ENCODE results near the gene STXBP6.

Gene STXBP6

DNA sequence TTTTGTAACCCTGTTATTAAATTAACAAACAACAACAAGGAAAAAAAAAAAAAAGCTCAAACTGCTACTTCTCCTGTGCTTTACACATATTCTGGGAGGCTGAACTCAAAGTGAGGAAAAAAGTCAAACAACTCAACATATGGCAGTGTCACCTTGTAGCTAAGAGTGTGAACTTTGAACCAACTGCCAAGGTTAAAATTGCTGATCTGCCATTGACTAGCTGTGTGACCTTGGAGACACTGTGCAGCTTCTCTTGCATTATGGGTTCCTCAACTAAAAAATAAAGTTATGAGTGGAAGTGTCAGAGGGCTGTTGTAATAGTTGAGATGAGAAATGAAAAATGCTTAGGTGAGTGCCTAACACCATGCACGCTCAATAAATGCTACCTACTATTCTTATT lies 34.2 kb downstream of the STXBP6 start:
- no peaks in the 10 kb centered on the region for H3K36me3 ChIP-seq (ENCODE audit: control insufficient read depth in 4 of 4, insufficient read depth in 4 of 4, low read length in 3 of 4)
- no peaks in the 10 kb centered on the region for H3K9me3 ChIP-seq (ENCODE audit: control extremely low read depth in 1 of 5, control insufficient read depth in 4 of 5, insufficient read depth in 2 of 5, low read depth in 1 of 5, low read length in 4 of 5)
- H3K27me3 ChIP-seq (replicated peaks in 2 of 5; ENCODE audit: control insufficient read depth in 4 of 5, insufficient read depth in 5 of 5, low read length in 4 of 5): no peaks in the 10 kb centered on the region
- 100% methylated on average over 1 of the region's 1 CpG for WGBS (ENCODE audit: insufficient coverage)
- CTCF ChIA-PET: no interaction called here
- POLR2A ChIA-PET: no interaction called here
- H3K4me1 ChIP-seq (ENCODE audit: control extremely low read depth in 1 of 4, control insufficient read depth in 4 of 4, insufficient read depth in 4 of 4, low read length in 3 of 4): no peaks in the 10 kb centered on the region
- DNase-seq: no peak
- no peak overlapping the region for H3K27ac ChIP-seq (ENCODE audit: insufficient read depth in 1 of 2, low read depth in 1 of 2, low read length in 2 of 2, poor library complexity in 1 of 2, severe bottlenecking in 2 of 2)
- H3K4me3 ChIP-seq (ENCODE audit: control insufficient read depth in 1 of 7, extremely low read depth in 1 of 7, insufficient read depth in 4 of 7, low read depth in 2 of 7, low read length in 6 of 7): no peak overlapping the region

DNA sequence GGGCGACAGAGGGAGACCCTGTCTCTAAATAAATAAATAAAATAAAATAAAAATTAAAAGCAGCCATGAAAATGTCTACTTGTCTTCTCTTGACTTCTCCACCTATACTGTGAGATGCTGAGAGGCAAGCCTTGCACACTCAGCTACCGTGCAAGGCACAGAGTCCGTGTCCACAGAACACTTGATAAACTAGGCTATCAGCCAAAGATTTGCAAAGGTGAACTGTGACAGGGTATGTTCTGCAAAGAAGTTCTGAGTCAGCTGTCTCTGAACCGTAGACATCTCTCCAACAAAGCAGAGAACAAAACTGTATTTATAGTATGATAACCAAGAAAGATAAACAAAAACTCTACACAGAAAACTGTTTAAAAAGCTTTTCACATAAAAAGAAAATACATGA lies 35.5 kb downstream of the STXBP6 start:
- H3K36me3 ChIP-seq (ENCODE audit: control insufficient read depth in 4 of 4, insufficient read depth in 4 of 4, low read length in 3 of 4): no peaks in the 10 kb centered on the region
- WGBS (ENCODE audit: insufficient coverage): no CpG with 5 or more reads among the region's 4 CpGs
- ChIA-PET POLR2A (no interaction called here), CTCF (no interaction called here)
- no peaks in the 10 kb centered on the region for H3K4me1 ChIP-seq (ENCODE audit: control extremely low read depth in 1 of 4, control insufficient read depth in 4 of 4, insufficient read depth in 4 of 4, low read length in 3 of 4)
- no peaks in the 10 kb centered on the region for H3K27me3 ChIP-seq (replicated peaks in 2 of 5; ENCODE audit: control insufficient read depth in 4 of 5, insufficient read depth in 5 of 5, low read length in 4 of 5)
- no peak overlapping the region for H3K27ac ChIP-seq (ENCODE audit: insufficient read depth in 1 of 2, low read depth in 1 of 2, low read length in 2 of 2, poor library complexity in 1 of 2, severe bottlenecking in 2 of 2)
- DNase-seq: no peak
- H3K9me3 ChIP-seq (ENCODE audit: control extremely low read depth in 1 of 5, control insufficient read depth in 4 of 5, insufficient read depth in 2 of 5, low read depth in 1 of 5, low read length in 4 of 5): no peaks in the 10 kb centered on the region
- H3K4me3 ChIP-seq (ENCODE audit: control insufficient read depth in 1 of 7, extremely low read depth in 1 of 7, insufficient read depth in 4 of 7, low read depth in 2 of 7, low read length in 6 of 7): no peak overlapping the region

GRCh38 chr14:25011095-25011494 lies 38.9 kb downstream of the STXBP6 start:
- POLR2A ChIA-PET: no interaction called here
- DNase-seq: no peak
- Histone ChIP-seq H3K4me3 (ENCODE audit: control insufficient read depth in 1 of 7, extremely low read depth in 1 of 7, insufficient read depth in 4 of 7, low read depth in 2 of 7, low read length in 6 of 7) (no peak overlapping the region), H3K36me3 (ENCODE audit: control insufficient read depth in 4 of 4, insufficient read depth in 4 of 4, low read length in 3 of 4) (no peaks in the 10 kb centered on the region), H3K27ac (ENCODE audit: insufficient read depth in 1 of 2, low read depth in 1 of 2, low read length in 2 of 2, poor library complexity in 1 of 2, severe bottlenecking in 2 of 2) (no peak overlapping the region), H3K4me1 (ENCODE audit: control extremely low read depth in 1 of 4, control insufficient read depth in 4 of 4, insufficient read depth in 4 of 4, low read length in 3 of 4) (no peaks in the 10 kb centered on the region), H3K9me3 (ENCODE audit: control extremely low read depth in 1 of 5, control insufficient read depth in 4 of 5, insufficient read depth in 2 of 5, low read depth in 1 of 5, low read length in 4 of 5) (no peaks in the 10 kb centered on the region), H3K27me3 (replicated peaks in 2 of 5; ENCODE audit: control insufficient read depth in 4 of 5, insufficient read depth in 5 of 5, low read length in 4 of 5) (no peaks in the 10 kb centered on the region)
- 100% methylated on average over 1 of the region's 1 CpG for WGBS (ENCODE audit: insufficient coverage)
- CTCF ChIA-PET: no interaction called here

DNA sequence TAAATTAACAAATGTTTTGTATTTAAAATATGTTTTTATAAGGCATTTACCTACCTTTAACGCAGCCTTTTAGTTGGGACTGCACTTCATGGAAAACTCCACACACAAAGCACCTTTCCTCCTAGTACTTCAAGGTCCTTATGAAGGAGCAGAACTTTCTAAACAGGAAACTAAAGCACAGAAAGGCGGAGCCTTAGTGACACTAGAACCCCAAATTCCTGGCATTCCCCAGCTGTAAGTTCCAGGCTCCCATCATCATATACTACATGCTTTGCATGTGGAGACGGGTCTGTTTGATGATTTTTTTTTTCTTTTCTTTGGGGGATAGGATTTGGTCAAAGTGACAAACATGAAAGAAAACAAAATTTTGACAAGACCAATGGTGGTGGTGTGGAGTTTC lies 39.5 kb downstream of the STXBP6 start:
- CTCF ChIA-PET: interaction anchor here (0.9 kb wide), 1 partner anchor 204 kb away, joined by 3 read pairs; no protein-coding TSS in a partner anchor
- 89% methylated on average over 1 of the region's 3 CpGs for WGBS (ENCODE audit: insufficient coverage)

DNA sequence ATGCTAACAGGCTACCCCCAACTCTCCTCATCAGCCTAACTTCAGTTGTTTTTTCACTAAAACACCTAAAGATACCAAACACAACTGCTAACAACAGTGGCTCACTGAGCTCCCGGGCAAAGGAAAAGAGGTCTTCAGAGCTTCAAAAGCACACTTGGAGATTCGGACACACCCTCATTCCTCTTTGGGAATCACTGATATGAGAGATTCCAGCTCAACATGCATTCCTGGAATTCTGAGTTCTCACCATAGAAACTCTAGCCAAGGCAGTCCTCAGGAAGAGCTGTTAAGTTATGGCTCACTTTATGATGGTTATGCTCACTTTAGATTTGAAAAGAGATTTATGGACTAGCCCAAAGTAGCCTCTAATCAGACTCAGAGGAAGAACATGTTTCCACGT lies 40.1 kb downstream of the STXBP6 start:
- CTCF ChIA-PET: interaction anchor here (0.9 kb wide), 1 partner anchor 204 kb away, joined by 3 read pairs; no protein-coding TSS in a partner anchor
- Histone ChIP-seq H3K36me3 (ENCODE audit: control insufficient read depth in 4 of 4, insufficient read depth in 4 of 4, low read length in 3 of 4) (no peaks in the 10 kb centered on the region), H3K27me3 (replicated peaks in 2 of 5; ENCODE audit: control insufficient read depth in 4 of 5, insufficient read depth in 5 of 5, low read length in 4 of 5) (no peaks in the 10 kb centered on the region), H3K4me1 (ENCODE audit: control extremely low read depth in 1 of 4, control insufficient read depth in 4 of 4, insufficient read depth in 4 of 4, low read length in 3 of 4) (no peaks in the 10 kb centered on the region), H3K27ac (ENCODE audit: insufficient read depth in 1 of 2, low read depth in 1 of 2, low read length in 2 of 2, poor library complexity in 1 of 2, severe bottlenecking in 2 of 2) (no peak overlapping the region), H3K9me3 (ENCODE audit: control extremely low read depth in 1 of 5, control insufficient read depth in 4 of 5, insufficient read depth in 2 of 5, low read depth in 1 of 5, low read length in 4 of 5) (no peaks in the 10 kb centered on the region), H3K4me3 (ENCODE audit: control insufficient read depth in 1 of 7, extremely low read depth in 1 of 7, insufficient read depth in 4 of 7, low read depth in 2 of 7, low read length in 6 of 7) (no peak overlapping the region)
- no peak for DNase-seq
- POLR2A ChIA-PET: no interaction called here
- 78% methylated on average over 3 of the region's 3 CpGs for WGBS (ENCODE audit: insufficient coverage)

More for the DNA sequence above, 39.5 kb downstream of the STXBP6 start:
- no peaks in the 10 kb centered on the region for H3K36me3 ChIP-seq (ENCODE audit: control insufficient read depth in 4 of 4, insufficient read depth in 4 of 4, low read length in 3 of 4)
- no peaks in the 10 kb centered on the region for H3K9me3 ChIP-seq (ENCODE audit: control extremely low read depth in 1 of 5, control insufficient read depth in 4 of 5, insufficient read depth in 2 of 5, low read depth in 1 of 5, low read length in 4 of 5)
- no peaks in the 10 kb centered on the region for H3K4me1 ChIP-seq (ENCODE audit: control extremely low read depth in 1 of 4, control insufficient read depth in 4 of 4, insufficient read depth in 4 of 4, low read length in 3 of 4)
- no peak for DNase-seq
- H3K27me3 ChIP-seq (replicated peaks in 2 of 5; ENCODE audit: control insufficient read depth in 4 of 5, insufficient read depth in 5 of 5, low read length in 4 of 5): no peaks in the 10 kb centered on the region
- no peak overlapping the region for H3K4me3 ChIP-seq (ENCODE audit: control insufficient read depth in 1 of 7, extremely low read depth in 1 of 7, insufficient read depth in 4 of 7, low read depth in 2 of 7, low read length in 6 of 7)
- H3K27ac ChIP-seq (ENCODE audit: insufficient read depth in 1 of 2, low read depth in 1 of 2, low read length in 2 of 2, poor library complexity in 1 of 2, severe bottlenecking in 2 of 2): no peak overlapping the region
- POLR2A ChIA-PET: no interaction called here

GRCh38 chr14:25007832-25008231 lies 42.1 kb downstream of the STXBP6 start:
- 91% methylated on average over 1 of the region's 1 CpG for WGBS (ENCODE audit: insufficient coverage)
- POLR2A ChIA-PET: no interaction called here
- CTCF ChIA-PET: interaction anchor here (1.1 kb wide), 1 partner anchor 14 kb away, joined by 3 read pairs; no protein-coding TSS in a partner anchor

DNA sequence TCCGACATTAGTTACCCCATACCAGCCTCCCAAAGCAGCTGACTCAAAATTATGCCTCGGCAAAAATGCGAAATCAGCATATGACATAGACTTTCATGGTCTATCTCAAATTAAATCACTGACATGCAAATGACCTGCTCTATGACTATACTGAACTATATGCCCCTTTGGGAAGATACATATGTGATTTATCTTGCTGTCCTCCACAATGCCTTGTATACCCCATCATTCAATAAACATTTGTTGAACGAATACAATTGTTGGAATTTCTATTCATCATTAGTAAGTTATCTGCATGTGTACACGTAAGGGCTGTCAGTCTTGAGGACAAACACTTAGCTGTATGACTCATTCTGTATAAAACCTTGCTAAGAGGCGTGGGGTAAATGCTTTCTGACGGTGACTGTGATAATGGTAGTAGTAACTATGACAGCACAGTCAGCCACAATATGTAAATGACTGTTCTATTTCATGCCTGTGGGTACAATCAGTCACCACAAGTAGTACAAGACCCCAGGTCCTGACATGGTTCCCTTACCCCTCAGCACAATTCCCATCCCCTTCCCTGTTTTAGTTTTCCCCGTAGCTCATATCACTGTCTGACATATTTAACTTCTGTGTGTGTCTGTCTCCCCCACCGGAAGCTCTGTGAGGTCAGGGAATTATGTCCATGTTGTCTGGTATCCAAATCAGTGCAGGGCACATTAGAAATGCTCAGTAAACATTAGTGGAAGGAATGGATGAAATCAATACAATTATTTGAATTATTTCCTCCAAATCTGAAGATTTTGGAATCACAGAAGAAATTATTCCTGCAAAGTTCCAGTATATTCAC lies 42.8 kb downstream of the STXBP6 start:
- Histone ChIP-seq H3K4me1 (ENCODE audit: control extremely low read depth in 1 of 4, control insufficient read depth in 4 of 4, insufficient read depth in 4 of 4, low read length in 3 of 4) (no peaks in the 10 kb centered on the region), H3K9me3 (ENCODE audit: control extremely low read depth in 1 of 5, control insufficient read depth in 4 of 5, insufficient read depth in 2 of 5, low read depth in 1 of 5, low read length in 4 of 5) (no peaks in the 10 kb centered on the region), H3K27ac (ENCODE audit: insufficient read depth in 1 of 2, low read depth in 1 of 2, low read length in 2 of 2, poor library complexity in 1 of 2, severe bottlenecking in 2 of 2) (no peak overlapping the region), H3K36me3 (ENCODE audit: control insufficient read depth in 4 of 4, insufficient read depth in 4 of 4, low read length in 3 of 4) (no peaks in the 10 kb centered on the region), H3K27me3 (replicated peaks in 2 of 5; ENCODE audit: control insufficient read depth in 4 of 5, insufficient read depth in 5 of 5, low read length in 4 of 5) (no peaks in the 10 kb centered on the region), H3K4me3 (ENCODE audit: control insufficient read depth in 1 of 7, extremely low read depth in 1 of 7, insufficient read depth in 4 of 7, low read depth in 2 of 7, low read length in 6 of 7) (no peak overlapping the region)
- ChIA-PET CTCF (interaction anchor here (1.1 kb wide), 1 partner anchor 14 kb away, joined by 3 read pairs; no protein-coding TSS in a partner anchor), POLR2A (no interaction called here)
- no peak for DNase-seq
- WGBS (ENCODE audit: insufficient coverage): 100% methylated on average over 3 of the region's 9 CpGs

More at GRCh38 chr14:25007832-25008231, 42.1 kb downstream of the STXBP6 start:
- H3K27ac ChIP-seq (ENCODE audit: insufficient read depth in 1 of 2, low read depth in 1 of 2, low read length in 2 of 2, poor library complexity in 1 of 2, severe bottlenecking in 2 of 2): no peak overlapping the region
- no peak overlapping the region for H3K4me3 ChIP-seq (ENCODE audit: control insufficient read depth in 1 of 7, extremely low read depth in 1 of 7, insufficient read depth in 4 of 7, low read depth in 2 of 7, low read length in 6 of 7)
- no peaks in the 10 kb centered on the region for H3K27me3 ChIP-seq (replicated peaks in 2 of 5; ENCODE audit: control insufficient read depth in 4 of 5, insufficient read depth in 5 of 5, low read length in 4 of 5)
- DNase-seq: no peak
- no peaks in the 10 kb centered on the region for H3K36me3 ChIP-seq (ENCODE audit: control insufficient read depth in 4 of 4, insufficient read depth in 4 of 4, low read length in 3 of 4)
- H3K9me3 ChIP-seq (ENCODE audit: control extremely low read depth in 1 of 5, control insufficient read depth in 4 of 5, insufficient read depth in 2 of 5, low read depth in 1 of 5, low read length in 4 of 5): no peaks in the 10 kb centered on the region
- no peaks in the 10 kb centered on the region for H3K4me1 ChIP-seq (ENCODE audit: control extremely low read depth in 1 of 4, control insufficient read depth in 4 of 4, insufficient read depth in 4 of 4, low read length in 3 of 4)
